H1 (cell line): ENCODE results near the gene MYOZ2. TPM values are rescaled to one million over a fixed set of nuclear protein-coding genes. Genes with fewer than 3 reads are reported as not detected.

Experiments used
- CTCF ChIA-PET: fragments of 300-600 bp; sonication (Branson Sonifier 250); formaldehyde crosslinking; loops from one replicate; lab custom pipeline; 2021; ENCODE audit not compliant: partially characterized antibody; lab: Charles Lee
- POLR2A ChIA-PET: fragments of 300-600 bp; sonication (Branson Sonifier 250); formaldehyde crosslinking; loops from one replicate; lab custom pipeline; 2021; ENCODE audit warnings: inconsistent platforms; ENCODE audit not compliant: partially characterized antibody; lab: Charles Lee
- DNase-seq, 2 experiments: peaks; one replicate each; pipeline versions ENCODE4 v3.0.0 to v3.0.0-alpha.2; 2010 to 2022; ENCODE audit warnings: low spot score in 2 of 2, low read depth in 1 of 2, mixed read lengths in 1 of 2
- FAIRE-seq: peaks from 2 replicates; lab custom pipeline; 2011; peaks lifted over from hg19 to GRCh38; lab: Jason Lieb, UNC
- H2AFZ ChIP-seq: 2 replicates; pipeline ENCODE4 v1.8.1; 2012; ENCODE audit warnings: low read length, inconsistent platforms
- H2AK5ac ChIP-seq: 2 replicates; pipeline ENCODE4 v1.6.1; 2013; ENCODE audit warnings: low read depth, low read length
- H2BK120ac ChIP-seq: replicated peaks from 2 replicates; pipeline ENCODE3; 2013; ENCODE audit warnings: low read depth, low read length, inconsistent platforms
- H2BK12ac ChIP-seq: 2 replicates; pipeline ENCODE4 v1.6.1; 2013; ENCODE audit warnings: low read depth, low read length
- H2BK15ac ChIP-seq: 2 replicates; pipeline ENCODE4 v1.6.1; 2013; ENCODE audit warnings: low read length
- H2BK20ac ChIP-seq: 2 replicates; pipeline ENCODE4 v1.6.1; 2013; ENCODE audit warnings: low read length
- H2BK5ac ChIP-seq: 2 replicates; pipeline ENCODE4 v1.6.1; 2013; ENCODE audit warnings: low read depth, low read length
- H3K14ac ChIP-seq: 2 replicates; pipeline ENCODE4 v1.6.1; 2013; ENCODE audit warnings: inconsistent platforms; ENCODE audit not compliant: insufficient read length
- H3K18ac ChIP-seq: 2 replicates; pipeline ENCODE4 v1.6.1; 2013; ENCODE audit warnings: low read length; ENCODE audit errors: extremely low read depth
- H3K23ac ChIP-seq: 2 replicates; pipeline ENCODE4 v1.6.1; 2013; ENCODE audit warnings: inconsistent platforms; ENCODE audit not compliant: insufficient read length
- H3K23me2 ChIP-seq: 2 replicates; pipeline ENCODE4 v1.6.1; 2013; ENCODE audit warnings: low read depth, low read length
- H3K27ac ChIP-seq: 2 replicates; pipeline ENCODE4 v1.6.1; 2011; ENCODE audit warnings: low read depth, low read length, inconsistent platforms
- H3K27me3 ChIP-seq, 4 experiments: replicated peaks in 1 of 4; 1 replicate in 1 of 4; 2 replicates in 3 of 4; pipeline versions ENCODE4 v1.6.1 to v1.8.1; 2011 to 2013; ENCODE audit warnings: low read length in 3 of 4, mild to moderate bottlenecking in 3 of 4, inconsistent platforms in 2 of 4, mixed read lengths in 2 of 4, moderate library complexity in 1 of 4; ENCODE audit not compliant: control insufficient read depth in 3 of 4, insufficient read depth in 3 of 4; ENCODE audit errors: extremely low read depth in 1 of 4
- H3K36me3 ChIP-seq, 4 experiments: 2 replicates each; pipeline versions ENCODE4 v1.6.1 to v1.8.1; 2011 to 2013; ENCODE audit warnings: mild to moderate bottlenecking in 4 of 4, low read length in 3 of 4, moderate library complexity in 2 of 4, control low read depth in 1 of 4, inconsistent platforms in 1 of 4; ENCODE audit not compliant: insufficient read depth in 4 of 4, control insufficient read depth in 2 of 4
- H3K4ac ChIP-seq: replicated peaks from 2 replicates; pipeline ENCODE3; 2013; ENCODE audit warnings: low read length, low read depth, mixed read lengths, inconsistent platforms; ENCODE audit not compliant: insufficient read length
- H3K4me1 ChIP-seq, 4 experiments: replicated peaks in 1 of 4; 1 replicate in 1 of 4; 2 replicates in 3 of 4; pipeline versions ENCODE4 v1.6.1 to v1.8.1; 2011 to 2013; ENCODE audit warnings: low read length in 3 of 4, inconsistent platforms in 2 of 4, mixed read lengths in 1 of 4; ENCODE audit not compliant: insufficient read depth in 4 of 4, control insufficient read depth in 3 of 4
- H3K4me2 ChIP-seq, 2 experiments: 2 replicates each; pipeline versions ENCODE4 v1.6.1 to v1.8.1; 2011 to 2013; ENCODE audit warnings: low read depth in 2 of 2, low read length in 2 of 2, control low read depth in 1 of 2, inconsistent platforms in 1 of 2, mild to moderate bottlenecking in 1 of 2; ENCODE audit not compliant: insufficient read depth in 1 of 2
- H3K4me3 ChIP-seq, 4 experiments: fragments of 200-600, 300-600 bp in 1 of 4; sonication (generic), shearing (Covaris generic), sonication (Bioruptor Twin) in 1 of 4; 2 replicates each; pipeline versions ENCODE4 v1.5.1 to v1.8.1; 2011 to 2016; ENCODE audit warnings: low read length in 4 of 4, low read depth in 3 of 4, control low read depth in 2 of 4, inconsistent platforms in 2 of 4, mild to moderate bottlenecking in 2 of 4, mixed read lengths in 1 of 4, moderate library complexity in 1 of 4; ENCODE audit not compliant: insufficient read depth in 2 of 4; ENCODE audit errors: extremely low read depth in 1 of 4
- H3K56ac ChIP-seq: replicated peaks from 2 replicates; pipeline ENCODE3; 2013; ENCODE audit warnings: low read depth, mild to moderate bottlenecking, mixed read lengths, low read length, inconsistent platforms; ENCODE audit not compliant: insufficient read length
- H3K79me1 ChIP-seq: 2 replicates; pipeline ENCODE4 v1.6.1; 2013; ENCODE audit warnings: low read depth, low read length, control low read depth
- H3K79me2 ChIP-seq, 2 experiments: 2 replicates each; pipeline versions ENCODE4 v1.6.1 to v1.8.1; 2012 to 2013; ENCODE audit warnings: low read length in 2 of 2, mild to moderate bottlenecking in 2 of 2, inconsistent platforms in 1 of 2; ENCODE audit not compliant: insufficient read depth in 2 of 2, control insufficient read depth in 1 of 2
- H3K9ac ChIP-seq, 4 experiments: replicated peaks in 1 of 4; 1 replicate in 1 of 4; 2 replicates in 3 of 4; pipeline versions ENCODE4 v1.6.1 to v1.8.1; 2011 to 2013; ENCODE audit warnings: low read depth in 3 of 4, low read length in 3 of 4, control low read depth in 2 of 4, mild to moderate bottlenecking in 2 of 4, moderate library complexity in 2 of 4, inconsistent platforms in 1 of 4; ENCODE audit errors: extremely low read depth in 1 of 4
- H3K9me3 ChIP-seq, 2 experiments: 2 replicates each; pipeline versions ENCODE4 v1.6.1 to v1.8.1; 2012 to 2013; ENCODE audit warnings: mild to moderate bottlenecking in 2 of 2, moderate library complexity in 2 of 2, control low read depth in 1 of 2, inconsistent platforms in 1 of 2, low read depth in 1 of 2, low read length in 1 of 2, mixed read lengths in 1 of 2; ENCODE audit not compliant: insufficient read depth in 2 of 2
- H4K20me1 ChIP-seq, 2 experiments: replicated peaks in 1 of 2; 2 replicates each; pipeline versions ENCODE3 to v1.8.1; 2011 to 2013; ENCODE audit warnings: inconsistent platforms in 2 of 2, low read length in 2 of 2, mild to moderate bottlenecking in 1 of 2; ENCODE audit not compliant: insufficient read depth in 2 of 2, control insufficient read depth in 1 of 2
- H4K5ac ChIP-seq: 2 replicates; pipeline ENCODE4 v1.6.1; 2013; ENCODE audit warnings: low read length, low read depth, mixed read lengths, inconsistent platforms; ENCODE audit not compliant: insufficient read length
- H4K8ac ChIP-seq: 2 replicates; pipeline ENCODE4 v1.8.0; 2013; ENCODE audit warnings: mild to moderate bottlenecking, moderate library complexity, low read length, inconsistent platforms; ENCODE audit not compliant: insufficient read depth; ENCODE audit errors: extremely low read depth
- H4K91ac ChIP-seq: replicated peaks from 2 replicates; pipeline ENCODE3; 2013; ENCODE audit warnings: low read length, mixed read lengths, inconsistent platforms; ENCODE audit not compliant: insufficient read length
- NRF1 ChIP-seq: IDR thresholded peaks from 2 replicates; pipeline ENCODE4 v1.6.1; 2011; ENCODE audit warnings: mild to moderate bottlenecking, low read depth, low read length, improper control_type of control experiment
- SIN3A ChIP-seq, 2 experiments: IDR thresholded peaks in 1 of 2; conservative IDR thresholded peaks in 1 of 2; 2 replicates each; pipeline ENCODE4 v1.6.1; 2011 to 2012; ENCODE audit warnings: low read length in 2 of 2, improper control_type of control experiment in 1 of 2, low read depth in 1 of 2, mild to moderate bottlenecking in 1 of 2
- TEAD4 ChIP-seq: IDR thresholded peaks from 2 replicates; pipeline ENCODE4 v1.6.1; 2012; ENCODE audit warnings: low read depth, low read length, inconsistent platforms, mixed read lengths
- YY1 ChIP-seq: IDR thresholded peaks from 2 replicates; pipeline ENCODE4 v1.6.1; 2011; ENCODE audit warnings: low read depth, mild to moderate bottlenecking, low read length
- WGBS, 2 experiments: shearing (Covaris generic) in 1 of 2; methylation state at CpG; one replicate each; pipeline versions ENCODE4 v1.1.6 to v1.1.7; 2013 to 2015; ENCODE audit warnings: low lambda C conversion rate in 2 of 2, mixed read lengths in 2 of 2, inconsistent platforms in 1 of 2, low coverage in 1 of 2, missing lambda C conversion rate in 1 of 2; ENCODE audit not compliant: insufficient replicate concordance in 2 of 2, insufficient coverage in 1 of 2, insufficient read length in 1 of 2; ENCODE audit errors: extremely low coverage in 1 of 2, missing lambda C conversion rate in 1 of 2; 5-methylcytosine and 5-hydroxymethylcytosine counted together
- polyA plus RNA-seq, 7 experiments: library from polyadenylated mRNA; depleted of rRNA in 3 of 7; stranded (reverse) in 5 of 7; unstranded in 2 of 7; fragments of >200 nt in 5 of 7; fragments of 200-250 nt in 2 of 7; gene quantifications; 1 replicate in 5 of 7; 2 replicates in 1 of 7; 4 replicates in 1 of 7; pipeline versions ENCODE4 v1.2.1 to v1.2.3, GENCODE V29; 2011 to 2013; ENCODE audit warnings: missing spikeins in 2 of 7, mixed read lengths in 2 of 7
- total RNA-seq: library from RNA; stranded (reverse); fragmentation: NEBNext Ultra II Directional; extraction: Animal tissue kit (Norgen Biotek cat#: 25700); gene quantifications from 2 replicates; pipeline ENCODE4 v1.2.1, GENCODE V29; 2021

Gene MYOZ2
- total and polyA plus RNA-seq, 2 of the 8 experiments (the other 6 are each of a cell fraction or from before 2014, with no cell fraction given): not detected

- Histone ChIP-seq H3K79me1 (no peaks in the 10 kb centered on the region), H3K14ac (no peak overlapping the region), H3K36me3 (no peaks in the 10 kb centered on the region), H3K4me2 (no peak overlapping the region), H3K23ac (no peak overlapping the region), H2BK15ac (no peak overlapping the region), H2AFZ (peak overlapping the region; percentile 96), H3K27me3 (no peaks in the 10 kb centered on the region), H3K9me3 (no peaks in the 10 kb centered on the region), H4K8ac (no peak overlapping the region), H3K18ac (no peak overlapping the region), H3K23me2 (no peaks in the 10 kb centered on the region), H4K5ac (no peak overlapping the region), H3K4ac (no peak overlapping the region), H3K56ac (no peak overlapping the region), H3K79me2 (no peaks in the 10 kb centered on the region), H3K27ac (no peak overlapping the region), H4K91ac (no peak overlapping the region), H3K4me3 (no peak overlapping the region), H2BK20ac (no peak overlapping the region), H2BK120ac (no peak overlapping the region), H2AK5ac (no peak overlapping the region), H4K20me1 (no peaks in the 10 kb centered on the region), H2BK5ac (no peak overlapping the region), H2BK12ac (no peak overlapping the region), H3K4me1 (peaks cover 0 to 4% (median 0%) of the 10 kb centered on the region in 4 experiments; a peak in 1 of 7 replicates), H3K9ac (no peak overlapping the region)
- 91% methylated on average over 7 of the region's 7 CpGs; no CpG with 5 or more reads in 1 of the 2 experiments for WGBS, 2 experiments
- ChIA-PET POLR2A (interaction anchor here (0.9 kb wide), 1 partner anchor 64 kb away, joined by 3 read pairs; the partner anchor contains the start of gene USP53), CTCF (interaction anchor here (0.9 kb wide), 2 partner anchors 12 to 106 kb away, joined by 3 read pairs; no protein-coding TSS in a partner anchor)
- no peak for FAIRE-seq
- DNase-seq: no peak
- TF ChIP-seq SIN3A (conservative IDR thresholded peaks at IDR 0.05 in 1 of 2, IDR thresholded peaks at IDR 0.05 in 1 of 2; ENCODE audit: low read depth in 1 of 2, low read length in 2 of 2): no peak
- no peak for TF ChIP-seq TEAD4
- TF ChIP-seq NRF1: no peak
- no peak for TF ChIP-seq YY1
Measured at GRCh38 chr4:119149110-119149509, 13.5 kb downstream of the MYOZ2 start.
